SH-SY5Y (cell line): ENCODE data around the gene ZSWIM6.

ENCODE experiments used
- GATA2 ChIP-seq: IDR thresholded peaks from 2 replicates; pipeline ENCODE4 v1.6.1; 2011; ENCODE audit warnings: mild to moderate bottlenecking, low read depth, low read length
- GATA3 ChIP-seq: IDR thresholded peaks from 2 replicates; pipeline ENCODE4 v1.6.1; 2011; ENCODE audit warnings: low read depth, mild to moderate bottlenecking, low read length, moderate library complexity

- TF ChIP-seq GATA2 = no peak
- no peak for TF ChIP-seq GATA3
These were observed 57.6 kb downstream of the ZSWIM6 start for GRCh38 chr5:61389609-61390008.
